ENCODE measurements around the gene RPL3.

DNA sequence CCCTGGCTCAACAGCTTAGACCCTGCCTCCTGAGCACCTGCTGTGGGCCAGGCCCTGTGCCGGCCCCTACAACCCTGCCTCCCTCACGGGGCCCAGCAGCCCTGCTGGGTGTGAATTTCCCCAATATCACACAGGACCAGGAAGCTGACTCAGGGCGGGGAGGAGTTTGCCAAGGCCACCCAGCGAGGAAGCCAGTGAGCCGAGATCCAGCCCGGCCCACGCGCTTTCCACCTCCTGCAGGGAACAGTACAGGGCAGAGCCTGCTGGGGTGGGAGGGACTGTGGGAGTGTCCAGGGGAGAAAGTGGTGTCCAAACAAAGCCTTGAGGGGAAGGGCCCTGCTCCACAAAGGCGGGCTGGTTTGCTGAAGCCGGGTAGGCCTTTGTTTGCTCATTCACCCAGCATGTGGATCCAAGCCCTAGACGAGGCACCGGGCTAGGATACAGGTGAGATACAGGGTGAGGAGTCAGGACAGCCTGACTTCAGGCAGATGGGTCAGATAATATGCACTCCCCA, 26.8 kb downstream of the RPL3 start:
- TF ChIP-seq, protein P1, sequence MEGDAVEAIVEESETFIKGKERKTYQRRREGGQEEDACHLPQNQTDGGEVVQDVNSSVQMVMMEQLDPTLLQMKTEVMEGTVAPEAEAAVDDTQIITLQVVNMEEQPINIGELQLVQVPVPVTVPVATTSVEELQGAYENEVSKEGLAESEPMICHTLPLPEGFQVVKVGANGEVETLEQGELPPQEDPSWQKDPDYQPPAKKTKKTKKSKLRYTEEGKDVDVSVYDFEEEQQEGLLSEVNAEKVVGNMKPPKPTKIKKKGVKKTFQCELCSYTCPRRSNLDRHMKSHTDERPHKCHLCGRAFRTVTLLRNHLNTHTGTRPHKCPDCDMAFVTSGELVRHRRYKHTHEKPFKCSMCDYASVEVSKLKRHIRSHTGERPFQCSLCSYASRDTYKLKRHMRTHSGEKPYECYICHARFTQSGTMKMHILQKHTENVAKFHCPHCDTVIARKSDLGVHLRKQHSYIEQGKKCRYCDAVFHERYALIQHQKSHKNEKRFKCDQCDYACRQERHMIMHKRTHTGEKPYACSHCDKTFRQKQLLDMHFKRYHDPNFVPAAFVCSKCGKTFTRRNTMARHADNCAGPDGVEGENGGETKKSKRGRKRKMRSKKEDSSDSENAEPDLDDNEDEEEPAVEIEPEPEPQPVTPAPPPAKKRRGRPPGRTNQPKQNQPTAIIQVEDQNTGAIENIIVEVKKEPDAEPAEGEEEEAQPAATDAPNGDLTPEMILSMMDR (IDR thresholded peaks at IDR 0.05; ENCODE audit: low read depth, low read length): no peak
- TF ChIP-seq POLR2A (IDR thresholded peaks at IDR 0.05; ENCODE audit: extremely low read depth, insufficient read length): no peak
- TF ChIP-seq, protein P2, sequence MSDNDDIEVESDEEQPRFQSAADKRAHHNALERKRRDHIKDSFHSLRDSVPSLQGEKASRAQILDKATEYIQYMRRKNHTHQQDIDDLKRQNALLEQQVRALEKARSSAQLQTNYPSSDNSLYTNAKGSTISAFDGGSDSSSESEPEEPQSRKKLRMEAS (IDR thresholded peaks at IDR 0.05; ENCODE audit: low read depth, low read length): no peak
